Neuronal stem cell (in vitro differentiated cells): ENCODE results near the gene LPP.

ENCODE experiments used
- DNase-seq: peaks from one replicate; pipeline ENCODE4 v3.0.0-alpha.2; 2013; ENCODE audit warnings: low spot score
- H2AFZ ChIP-seq: one replicate; pipeline ENCODE4 v1.6.1; 2013; ENCODE audit warnings: mild to moderate bottlenecking, low read length, inconsistent platforms
- H2AK5ac ChIP-seq: 2 replicates; pipeline ENCODE4 v1.6.1; 2013; ENCODE audit warnings: low read depth, mild to moderate bottlenecking, inconsistent platforms, low read length, moderate library complexity, mixed read lengths
- H2BK120ac ChIP-seq: 2 replicates; pipeline ENCODE4 v1.6.1; 2013; ENCODE audit warnings: low read depth, mild to moderate bottlenecking, inconsistent platforms, low read length, moderate library complexity, mixed read lengths
- H2BK12ac ChIP-seq: one replicate; pipeline ENCODE4 v1.6.1; 2013; ENCODE audit warnings: low read length, inconsistent platforms
- H2BK15ac ChIP-seq: 2 replicates; pipeline ENCODE4 v1.6.1; 2013; ENCODE audit warnings: mild to moderate bottlenecking, low read length, inconsistent platforms, mixed read lengths
- H2BK5ac ChIP-seq: one replicate; pipeline ENCODE4 v1.6.1; 2013; ENCODE audit warnings: inconsistent platforms, mild to moderate bottlenecking, low read length, moderate library complexity
- H3K14ac ChIP-seq: one replicate; pipeline ENCODE4 v1.6.1; 2013; ENCODE audit warnings: low read length, inconsistent platforms
- H3K18ac ChIP-seq: 2 replicates; pipeline ENCODE4 v1.6.1; 2013; ENCODE audit warnings: low read length, inconsistent platforms
- H3K23ac ChIP-seq: 2 replicates; pipeline ENCODE4 v1.6.1; 2013; ENCODE audit warnings: low read depth, mild to moderate bottlenecking, mixed read lengths, low read length, inconsistent platforms; ENCODE audit not compliant: poor library complexity
- H3K27ac ChIP-seq: replicated peaks from 3 replicates; pipeline ENCODE4 v1.5.1; 2013; ENCODE audit warnings: low read length, inconsistent platforms
- H3K27me3 ChIP-seq, 3 experiments: 2 replicates each; pipeline ENCODE4 v1.6.1; 2013; ENCODE audit warnings: low read length in 3 of 3, mild to moderate bottlenecking in 2 of 3, inconsistent platforms in 1 of 3, low read depth in 1 of 3, mixed read lengths in 1 of 3, moderate library complexity in 1 of 3; ENCODE audit not compliant: control insufficient read depth in 3 of 3, insufficient read depth in 3 of 3
- H3K36me3 ChIP-seq, 2 donors: replicated peaks in 1 of 2; 2 replicates each; pipeline ENCODE4 v1.6.1; 2013; ENCODE audit warnings: low read length in 2 of 2; ENCODE audit not compliant: control insufficient read depth in 2 of 2, insufficient read depth in 2 of 2
- H3K4ac ChIP-seq: 2 replicates; pipeline ENCODE4 v1.6.1; 2013; ENCODE audit warnings: inconsistent platforms, mild to moderate bottlenecking, low read length, moderate library complexity
- H3K4me1 ChIP-seq, 2 donors: 1 replicate in 1 of 2; 2 replicates in 1 of 2; pipeline ENCODE4 v1.6.1; 2013; ENCODE audit warnings: low read length in 2 of 2, low read depth in 1 of 2; ENCODE audit not compliant: control insufficient read depth in 2 of 2, insufficient read depth in 1 of 2
- H3K4me2 ChIP-seq: one replicate; pipeline ENCODE4 v1.6.1; 2013; ENCODE audit warnings: mild to moderate bottlenecking, low read length, inconsistent platforms; ENCODE audit not compliant: insufficient read depth, poor library complexity, severe bottlenecking
- H3K4me3 ChIP-seq, 2 donors: 2 replicates each; pipeline ENCODE4 v1.5.1; 2013; ENCODE audit warnings: low read length in 2 of 2, mild to moderate bottlenecking in 2 of 2, inconsistent platforms in 1 of 2, moderate library complexity in 1 of 2
- H3K79me1 ChIP-seq: one replicate; pipeline ENCODE4 v1.6.1; 2013; ENCODE audit warnings: low read depth, mild to moderate bottlenecking, inconsistent platforms, low read length, moderate library complexity
- H3K9ac ChIP-seq: one replicate; pipeline ENCODE4 v1.6.1; 2013; ENCODE audit warnings: mild to moderate bottlenecking, low read depth, low read length, inconsistent platforms; ENCODE audit not compliant: poor library complexity
- H3K9me3 ChIP-seq, 2 donors: replicated peaks in 1 of 2; 2 replicates each; pipeline versions ENCODE3 to v1.6.1; 2013; ENCODE audit warnings: low read length in 2 of 2, mild to moderate bottlenecking in 2 of 2, inconsistent platforms in 1 of 2, low read depth in 1 of 2, mixed read lengths in 1 of 2, moderate library complexity in 1 of 2; ENCODE audit not compliant: control insufficient read depth in 2 of 2, insufficient read depth in 1 of 2
- H4K8ac ChIP-seq: one replicate; pipeline ENCODE4 v1.6.1; 2013; ENCODE audit warnings: low read depth, mild to moderate bottlenecking, inconsistent platforms, low read length, moderate library complexity
- H4K91ac ChIP-seq: one replicate; pipeline ENCODE4 v1.6.1; 2013; ENCODE audit warnings: low read length, low read depth, mild to moderate bottlenecking, inconsistent platforms; ENCODE audit not compliant: poor library complexity
- WGBS, 2 donors: extraction: QIAGEN DNeasy Blood & Tissue Kit; methylation state at CpG; one replicate each; pipeline ENCODE4 v1.1.7; 2013; ENCODE audit warnings: missing lambda C conversion rate in 2 of 2, mixed read lengths in 1 of 2; ENCODE audit not compliant: insufficient read length in 2 of 2, insufficient replicate concordance in 1 of 2; ENCODE audit errors: extremely low coverage in 2 of 2; 5-methylcytosine and 5-hydroxymethylcytosine counted together

Gene LPP

GRCh38 chr3:188589071-188589470 lies 435.1 kb downstream of the LPP start:
- no peak overlapping the region for H3K9ac ChIP-seq
- H2BK5ac ChIP-seq, result no peak overlapping the region
- H3K9me3 ChIP-seq, result no peaks in the 10 kb centered on the region
- H2BK12ac ChIP-seq, result no peak overlapping the region
- H3K14ac ChIP-seq, result no peak overlapping the region
- H3K27me3 ChIP-seq, result no peaks in the 10 kb centered on the region
- no CpG with 5 or more reads among the region's 2 CpGs for WGBS, 2 donors
- no peak overlapping the region for H3K4me2 ChIP-seq
- H3K23ac ChIP-seq, result no peak overlapping the region
- H4K8ac ChIP-seq, result no peak overlapping the region
- H2BK120ac ChIP-seq, result no peak overlapping the region
- H3K27ac ChIP-seq, result no peak overlapping the region
- DNase-seq, result no peak
- H3K4ac ChIP-seq, result no peak overlapping the region
- no peak overlapping the region for H2AFZ ChIP-seq
- H2AK5ac ChIP-seq, result no peak overlapping the region
- H3K79me1 ChIP-seq, result no peaks in the 10 kb centered on the region
- H3K36me3 ChIP-seq, result no peaks in the 10 kb centered on the region
- H2BK15ac ChIP-seq, result no peak overlapping the region
- H3K4me3 ChIP-seq, result no peak overlapping the region
- no peak overlapping the region for H3K18ac ChIP-seq
- peaks cover 0 to 15% of the 10 kb centered on the region in 2 donors for H3K4me1 ChIP-seq
- no peak overlapping the region for H4K91ac ChIP-seq

GRCh38 chr3:188589771-188590170 lies 435.8 kb downstream of the LPP start:
- WGBS, 2 donors, result no CpG with 5 or more reads among the region's 2 CpGs

GRCh38 chr3:188590557-188590956 lies 436.6 kb downstream of the LPP start:
- H2AK5ac ChIP-seq, result no peak overlapping the region
- no peak overlapping the region for H3K27ac ChIP-seq
- H3K14ac ChIP-seq, result no peak overlapping the region

More at GRCh38 chr3:188589771-188590170, 435.8 kb downstream of the LPP start:
- no peak overlapping the region for H2AFZ ChIP-seq
- no peak overlapping the region for H3K23ac ChIP-seq
- H3K4me1 ChIP-seq, result peaks cover 0 to 11% of the 10 kb centered on the region in 2 donors
- H2AK5ac ChIP-seq, result no peak overlapping the region
- H3K4ac ChIP-seq, result no peak overlapping the region
- no peak overlapping the region for H3K14ac ChIP-seq
- no peaks in the 10 kb centered on the region for H3K9me3 ChIP-seq
- H4K8ac ChIP-seq, result no peak overlapping the region
- no peaks in the 10 kb centered on the region for H3K27me3 ChIP-seq
- no peak overlapping the region for H3K9ac ChIP-seq
- H2BK15ac ChIP-seq, result no peak overlapping the region
- H3K4me3 ChIP-seq, result no peak overlapping the region
- no peak for DNase-seq
- no peaks in the 10 kb centered on the region for H3K79me1 ChIP-seq
- H3K27ac ChIP-seq, result no peak overlapping the region
- no peak overlapping the region for H3K18ac ChIP-seq
- no peaks in the 10 kb centered on the region for H3K36me3 ChIP-seq
- no peak overlapping the region for H3K4me2 ChIP-seq
- no peak overlapping the region for H2BK5ac ChIP-seq
- H2BK120ac ChIP-seq, result no peak overlapping the region
- H2BK12ac ChIP-seq, result no peak overlapping the region
- H4K91ac ChIP-seq, result no peak overlapping the region

GRCh38 chr3:188594139-188594538 lies 440.2 kb downstream of the LPP start:
- H3K36me3 ChIP-seq, result no peaks in the 10 kb centered on the region
- H2BK12ac ChIP-seq, result no peak overlapping the region
- H2BK5ac ChIP-seq, result no peak overlapping the region
- H3K4me2 ChIP-seq, result no peak overlapping the region
- H3K79me1 ChIP-seq, result no peaks in the 10 kb centered on the region
- H3K9ac ChIP-seq, result no peak overlapping the region
- H3K27me3 ChIP-seq, result no peaks in the 10 kb centered on the region
- H3K18ac ChIP-seq, result no peak overlapping the region
- H3K14ac ChIP-seq, result no peak overlapping the region
- H3K4me1 ChIP-seq, result no peaks in the 10 kb centered on the region
- H2BK120ac ChIP-seq, result no peak overlapping the region
- no peak overlapping the region for H2AK5ac ChIP-seq
- H2AFZ ChIP-seq, result no peak overlapping the region
- H4K8ac ChIP-seq, result no peak overlapping the region
- no peak overlapping the region for H3K23ac ChIP-seq
- no CpG with 5 or more reads among the region's 2 CpGs for WGBS, 2 donors
- no peak for DNase-seq
- H3K9me3 ChIP-seq, result no peaks in the 10 kb centered on the region
- H4K91ac ChIP-seq, result no peak overlapping the region
- H3K4me3 ChIP-seq, result no peak overlapping the region
- no peak overlapping the region for H3K27ac ChIP-seq
- no peak overlapping the region for H3K4ac ChIP-seq
- H2BK15ac ChIP-seq, result no peak overlapping the region

More at GRCh38 chr3:188590557-188590956, 436.6 kb downstream of the LPP start:
- H3K27me3 ChIP-seq, result no peaks in the 10 kb centered on the region
- no peak overlapping the region for H3K4me2 ChIP-seq
- no peak overlapping the region for H4K91ac ChIP-seq
- H3K36me3 ChIP-seq, result no peaks in the 10 kb centered on the region
- no peak overlapping the region for H3K4me3 ChIP-seq
- H3K4me1 ChIP-seq, result peaks cover 0 to 3% of the 10 kb centered on the region in 2 donors
- H2BK120ac ChIP-seq, result no peak overlapping the region
- no peak overlapping the region for H4K8ac ChIP-seq
- H3K23ac ChIP-seq, result no peak overlapping the region
- H3K9me3 ChIP-seq, result no peaks in the 10 kb centered on the region
- H3K9ac ChIP-seq, result no peak overlapping the region
- H3K79me1 ChIP-seq, result no peaks in the 10 kb centered on the region
- H2BK15ac ChIP-seq, result no peak overlapping the region
- H3K4ac ChIP-seq, result no peak overlapping the region
- H3K18ac ChIP-seq, result no peak overlapping the region
- DNase-seq, result no peak
- no peak overlapping the region for H2AFZ ChIP-seq
- H2BK5ac ChIP-seq, result no peak overlapping the region
- H2BK12ac ChIP-seq, result no peak overlapping the region
